Measurements from ENCODE around the gene PIN4.
"Not testable (repeated sequence)": the region's sequence is repeated elsewhere in the genome, so short reads cannot be mapped to it uniquely, and the experiment has no call there.

PIN4 gene

DNA sequence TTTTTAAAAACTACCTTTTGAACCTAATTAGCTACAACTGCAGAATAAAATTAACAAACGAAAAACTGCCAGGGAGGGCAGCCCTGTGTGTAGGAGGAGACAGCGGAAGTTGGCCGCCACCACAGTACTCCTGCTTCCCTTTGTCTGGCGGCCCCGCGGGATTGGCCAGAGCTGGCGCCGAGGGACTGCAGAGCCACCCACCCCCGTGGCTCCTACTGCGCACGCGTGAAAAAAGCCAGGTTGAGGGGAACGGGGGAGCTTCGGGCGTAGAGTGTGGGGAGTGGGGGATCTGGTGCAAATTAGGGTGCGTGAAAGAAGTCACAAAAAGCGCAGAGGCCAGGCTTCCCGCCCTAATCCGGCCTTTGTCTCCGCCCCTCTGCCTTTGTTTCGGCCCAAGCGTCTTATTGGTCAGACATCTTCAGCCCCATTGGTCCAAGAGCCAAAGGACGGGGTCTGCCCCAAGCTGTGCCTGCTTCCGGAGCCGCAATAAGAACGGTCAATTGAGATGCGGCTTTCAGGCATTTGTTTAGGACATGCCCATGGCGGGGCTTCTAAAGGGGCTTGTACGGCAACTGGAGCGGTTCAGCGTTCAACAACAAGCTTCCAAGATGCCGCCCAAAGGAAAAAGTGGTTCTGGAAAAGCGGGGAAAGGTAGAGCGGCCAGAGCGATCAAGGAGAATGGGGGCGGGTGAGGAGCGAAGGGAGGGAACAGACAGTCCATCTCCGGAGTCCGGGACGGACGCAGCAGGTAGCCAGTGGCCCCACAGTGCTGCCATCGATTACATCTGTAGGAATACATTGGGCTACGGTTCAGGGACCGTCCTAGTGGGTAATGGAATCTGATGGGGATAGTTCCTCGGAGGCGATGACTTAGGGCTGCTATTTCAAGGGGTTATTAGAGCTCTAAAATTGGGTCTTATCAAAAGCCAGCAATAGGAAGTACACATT lies at the start of gene PIN4:
Gene PIN4, plus strand, starts transcription at position 580 of the 948 bp plus-strand sequence. Its CDS starts 29 bp downstream, at position 609.
- peak; percentile 94 for DNase-seq (ENCODE audit: low read depth in 2 of 2)

DNA sequence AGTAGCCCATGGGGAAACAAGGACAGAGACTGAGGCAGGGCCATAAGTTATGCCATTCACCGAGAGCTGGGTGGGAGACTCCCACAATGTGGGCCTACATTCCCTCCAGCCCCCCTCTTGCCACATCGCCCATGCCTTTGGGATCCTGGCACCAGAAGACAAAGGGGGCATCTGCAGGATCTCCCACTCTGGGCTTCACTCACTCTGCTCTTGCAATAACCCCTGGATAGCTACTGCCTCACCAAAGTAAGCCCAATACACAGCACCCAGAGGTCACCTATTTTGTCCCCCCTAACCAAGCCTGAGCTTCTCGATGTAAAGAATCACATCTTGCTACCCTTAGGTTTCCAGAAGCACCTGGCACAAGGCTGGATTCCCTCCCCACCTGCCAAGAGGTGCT lies 49.1 kb upstream of the PIN4 start:
- DNase-seq (ENCODE audit: low read depth in 2 of 2), result no peak

DNA sequence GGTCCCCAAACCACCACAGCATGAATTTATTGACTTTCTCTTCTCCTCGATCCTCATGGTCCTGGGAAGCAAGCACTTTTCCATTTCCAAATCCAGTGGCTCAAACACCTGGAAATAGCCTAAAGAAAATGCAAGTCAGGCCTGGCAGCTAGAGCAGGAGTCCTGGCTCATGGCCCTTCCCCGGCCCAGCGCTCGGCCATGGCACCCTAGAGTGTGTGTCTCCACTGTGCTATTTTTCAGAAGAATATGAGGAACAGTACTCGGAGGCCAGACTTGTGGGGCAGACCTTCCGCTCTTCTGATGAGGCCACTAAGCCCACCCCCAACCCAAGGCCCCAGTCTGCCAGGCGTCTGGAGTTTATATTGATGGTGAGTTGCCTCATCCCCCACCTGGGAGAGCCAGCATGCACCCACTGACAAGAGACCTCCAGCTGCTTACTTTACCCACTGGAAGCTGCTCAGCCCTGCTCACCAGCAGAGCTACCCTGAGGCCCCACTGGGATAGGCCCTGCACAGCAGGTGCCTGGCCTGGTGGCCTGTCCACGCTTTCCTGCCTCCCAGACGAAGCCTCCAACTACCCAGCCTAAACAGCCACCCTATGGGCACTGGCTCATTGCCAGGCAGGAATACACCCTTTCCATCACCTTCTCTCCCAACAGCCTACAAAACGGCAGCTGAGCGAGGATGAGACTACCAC lies 47.6 kb upstream of the PIN4 start:
- no peak for DNase-seq (ENCODE audit: low read depth in 2 of 2)

DNA sequence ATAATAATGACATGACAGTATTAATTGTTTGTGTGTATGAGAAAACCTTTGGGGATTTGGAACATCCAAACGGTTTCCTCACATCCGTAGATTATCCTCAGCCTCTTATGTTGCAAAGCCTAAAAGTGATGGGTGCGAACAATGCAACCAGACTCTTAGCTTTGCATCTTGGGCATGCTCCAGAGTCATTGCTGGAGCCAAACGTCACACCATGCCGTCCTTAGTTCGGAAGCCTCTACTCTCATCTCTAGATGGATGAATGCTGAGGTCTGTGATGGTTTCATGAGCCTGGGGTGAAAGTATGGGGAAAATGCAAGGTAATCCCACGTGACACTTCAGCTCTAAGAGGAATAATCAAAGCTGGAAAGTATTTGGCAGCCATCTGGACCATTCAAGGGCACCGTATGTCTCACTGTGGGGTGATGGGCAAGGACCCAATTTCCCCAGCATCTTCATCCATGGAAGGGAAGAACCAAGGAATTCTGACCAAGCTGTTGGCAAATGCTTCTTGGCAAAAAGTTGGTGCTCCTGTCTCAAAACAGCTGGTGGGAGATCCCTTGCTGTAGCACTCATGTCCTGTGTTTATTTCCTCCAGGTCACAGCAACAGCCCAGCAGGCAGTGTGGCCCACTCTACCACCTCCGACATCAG lies 43.6 kb upstream of the PIN4 start:
- DNase-seq (ENCODE audit: low read depth in 2 of 2), result no peak

DNA sequence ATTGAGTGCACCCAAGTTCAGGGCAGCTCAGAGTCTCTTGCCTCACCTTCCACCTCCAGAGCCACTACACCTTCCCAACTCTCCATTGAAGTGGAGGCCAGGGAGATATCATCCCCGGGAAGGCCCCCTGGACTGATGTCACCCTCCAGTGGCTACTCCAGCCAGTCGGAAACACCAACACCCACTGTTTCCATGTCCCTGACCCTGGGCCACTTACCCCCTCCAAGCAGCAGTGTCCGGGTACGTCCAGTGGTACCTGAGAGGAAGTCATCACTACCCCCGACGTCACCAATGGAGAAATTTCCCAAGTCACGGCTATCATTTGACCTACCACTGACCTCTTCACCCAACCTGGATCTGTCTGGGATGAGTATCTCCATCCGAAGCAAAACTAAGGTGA lies 42.0 kb upstream of the PIN4 start:
- no peak for DNase-seq (ENCODE audit: low read depth in 2 of 2)

DNA sequence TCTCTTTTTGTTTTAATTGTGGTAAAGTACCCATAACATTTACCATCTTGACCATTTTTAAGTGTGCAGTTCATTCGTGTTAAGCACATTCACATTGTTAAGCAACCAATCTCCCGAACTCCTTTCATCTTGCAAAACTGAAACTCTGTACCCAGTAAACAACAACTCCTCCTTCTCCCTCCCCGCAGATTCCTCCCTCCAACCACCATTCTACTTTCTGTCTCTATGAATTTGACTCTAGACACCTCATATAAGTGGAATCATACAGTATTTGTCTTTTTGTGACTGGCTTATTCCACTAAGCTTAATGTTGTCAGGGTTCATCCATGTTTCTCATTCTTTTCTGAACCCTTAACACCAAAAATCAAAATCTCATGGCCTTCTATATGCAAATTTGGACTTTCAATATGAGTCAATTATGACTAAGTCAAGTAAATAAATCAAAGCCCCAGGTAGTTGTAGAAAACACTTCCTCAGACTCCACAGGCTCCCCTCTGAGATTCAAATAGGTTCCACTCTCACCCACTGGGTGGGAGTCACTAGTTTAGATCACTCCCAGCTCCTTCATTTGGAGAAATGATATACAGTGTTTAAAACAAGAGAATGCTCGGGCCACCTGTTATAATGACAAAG lies 40.1 kb upstream of the PIN4 start:
- DNase-seq (ENCODE audit: low read depth in 2 of 2), result no peak

DNA sequence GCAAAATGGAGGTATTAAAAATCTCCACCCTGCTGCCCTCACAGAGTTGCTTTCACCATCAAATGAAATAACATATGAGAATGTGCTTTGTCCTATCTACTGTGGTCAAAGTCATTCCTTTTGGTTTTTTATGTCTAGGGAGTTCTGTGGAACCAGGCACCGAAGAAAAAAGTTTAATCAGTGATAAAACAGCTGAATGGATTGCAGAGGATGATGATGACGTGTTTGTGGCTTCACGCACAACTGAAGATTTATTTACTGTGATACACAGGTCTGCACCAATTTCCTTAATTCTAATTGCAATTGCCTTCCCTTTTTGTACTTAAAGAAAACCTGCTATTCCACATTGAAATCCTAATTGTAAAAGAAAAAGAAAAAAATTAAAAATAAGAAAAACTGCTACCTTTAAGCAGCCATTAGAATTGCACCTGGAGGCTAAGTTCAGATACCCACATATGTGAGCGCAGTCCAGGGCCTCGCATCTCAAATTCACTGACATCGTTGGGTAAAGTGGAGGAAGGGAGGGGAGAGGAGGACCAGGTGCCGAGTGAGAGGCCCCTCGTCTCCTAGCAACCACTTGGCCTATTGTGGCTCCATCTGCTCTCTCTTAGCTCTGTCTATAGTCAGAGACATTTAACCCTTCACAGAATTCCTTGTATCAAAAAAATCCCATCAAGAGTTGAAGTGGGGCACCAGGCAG lies 39.3 kb upstream of the PIN4 start:
- no peak for DNase-seq (ENCODE audit: low read depth in 2 of 2)

DNA sequence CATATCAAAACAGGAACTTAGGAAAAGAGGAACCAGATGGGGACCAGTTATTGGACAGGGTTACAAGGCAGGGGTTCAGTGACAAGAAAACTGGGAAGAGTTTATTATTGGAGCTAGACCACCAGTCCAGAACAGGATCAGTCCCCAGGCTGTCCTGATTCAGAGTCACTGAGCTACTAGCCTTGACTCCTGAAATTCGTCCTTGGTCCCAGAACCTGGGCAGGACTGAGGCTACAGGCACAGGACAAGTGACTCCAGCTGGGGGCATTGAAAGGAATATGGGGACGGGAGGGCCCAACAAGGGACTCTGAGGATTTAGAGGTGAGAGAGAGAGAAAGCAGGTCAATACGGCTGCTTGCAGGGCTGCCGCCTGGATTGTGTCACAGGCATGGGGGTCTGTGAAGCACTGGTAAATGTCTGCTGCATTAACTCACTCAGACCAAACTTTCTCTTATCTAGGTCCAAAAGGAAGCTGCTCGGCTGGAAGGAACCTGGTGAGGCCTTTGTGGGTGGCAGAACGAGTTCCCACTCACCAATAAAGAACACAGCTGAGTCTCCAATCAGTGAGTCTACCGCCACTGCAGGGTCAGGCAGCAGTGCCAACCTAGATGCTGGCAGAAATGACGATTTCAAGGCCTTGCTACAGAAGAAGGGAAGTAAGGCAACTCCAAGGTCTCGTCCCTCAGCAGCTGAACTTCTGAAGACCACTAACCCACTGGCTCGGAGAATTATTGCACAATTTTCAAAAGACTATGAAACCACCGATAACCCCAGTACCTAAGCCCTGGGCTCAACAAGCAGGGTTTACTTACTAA lies 38.6 kb upstream of the PIN4 start:
- DNase-seq (ENCODE audit: low read depth in 2 of 2), result no peak

DNA sequence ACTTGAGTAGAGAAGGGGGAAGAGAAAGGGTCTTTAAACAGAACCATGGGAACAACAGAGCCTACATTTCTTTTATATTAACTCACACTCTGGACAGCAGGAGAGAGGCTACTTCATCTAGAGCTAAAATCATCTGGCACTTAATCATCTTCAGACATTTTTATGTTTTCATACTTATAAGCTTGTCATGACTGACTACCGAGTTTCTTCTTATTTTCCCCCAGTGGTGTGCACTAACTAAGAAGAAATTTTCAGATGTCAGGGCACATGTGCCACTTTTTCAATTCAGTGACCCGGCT lies 38.0 kb upstream of the PIN4 start:
- DNase-seq (ENCODE audit: low read depth in 2 of 2), result no peak

DNA sequence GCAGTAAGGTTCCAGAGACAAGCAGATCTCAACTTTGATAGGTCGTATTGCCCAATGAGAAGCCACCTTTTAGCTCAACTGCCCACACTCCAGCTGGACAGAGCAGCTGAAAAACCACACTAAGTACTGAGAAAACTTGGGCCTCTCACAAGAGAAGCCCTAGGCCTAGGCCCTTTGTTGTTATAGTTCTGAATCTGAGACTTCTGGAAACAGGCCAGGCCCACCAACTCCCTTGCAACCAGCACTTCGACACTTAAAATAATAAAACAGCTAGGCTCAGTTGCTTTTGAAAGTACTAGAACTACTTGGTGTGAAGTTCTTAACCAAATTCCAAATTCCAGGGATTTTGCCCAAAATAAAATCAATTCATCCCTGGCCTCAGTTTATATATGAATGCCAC lies 36.4 kb upstream of the PIN4 start:
- DNase-seq (ENCODE audit: low read depth in 2 of 2), result no peak

DNA sequence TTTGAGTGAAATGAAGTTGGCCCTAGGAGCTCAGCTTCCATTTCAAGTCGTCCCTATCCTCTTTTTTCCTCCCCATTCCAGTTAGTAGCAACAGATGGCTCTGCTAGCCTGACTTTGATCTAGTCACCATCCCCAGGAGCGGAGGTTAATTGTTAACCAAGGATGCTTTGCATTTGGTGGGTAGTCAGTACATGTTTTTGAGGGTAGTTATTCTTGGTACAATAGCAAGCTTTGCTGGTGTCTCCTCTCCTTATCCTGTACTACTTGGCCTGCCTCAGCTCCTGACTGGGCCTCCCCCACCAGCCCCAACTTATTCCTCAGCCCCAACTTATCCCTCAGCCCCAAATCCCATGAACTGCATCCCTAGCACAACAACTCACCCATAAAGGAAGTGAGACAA lies 35.0 kb upstream of the PIN4 start:
- no peak for DNase-seq (ENCODE audit: low read depth in 2 of 2)

DNA sequence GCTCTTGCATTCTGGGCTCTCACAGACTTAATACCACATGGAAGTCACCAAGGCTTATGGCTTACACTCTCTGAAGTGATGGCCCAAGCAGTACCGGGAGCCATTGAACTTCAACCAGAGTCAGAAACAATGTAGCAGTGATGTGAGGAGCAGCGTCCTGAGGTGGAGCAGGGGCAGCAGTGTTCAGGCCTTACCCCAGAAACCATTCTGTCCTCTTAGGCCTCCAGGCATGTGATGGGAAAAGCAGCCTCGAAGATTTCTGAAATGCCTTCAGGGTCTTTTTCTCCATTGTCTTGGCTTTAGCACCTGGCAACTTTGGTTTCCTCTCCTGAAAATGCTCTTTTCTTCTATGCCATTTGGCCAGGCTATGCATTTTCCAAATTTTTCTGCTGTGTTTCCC lies 22.8 kb upstream of the PIN4 start:
- no peak for DNase-seq (ENCODE audit: low read depth in 2 of 2)

DNA sequence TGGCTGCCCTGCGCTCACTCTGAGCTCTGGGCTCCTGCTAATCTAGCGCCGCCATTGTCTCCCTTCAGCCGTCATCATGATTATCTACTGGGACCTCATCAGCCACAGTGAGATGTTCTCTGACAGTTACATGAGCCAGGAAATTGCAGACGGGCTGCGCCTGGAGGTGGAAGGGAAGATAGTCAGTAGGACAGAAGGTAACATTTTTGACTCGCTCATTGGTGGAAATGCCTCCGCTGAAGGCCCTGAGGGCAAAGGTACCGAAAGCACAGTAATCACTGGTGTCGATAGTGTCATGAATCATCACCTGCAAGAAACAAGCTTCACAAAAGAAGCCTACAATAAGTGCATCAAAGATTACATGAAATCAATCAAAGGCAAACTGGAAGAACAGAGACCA lies 21.8 kb upstream of the PIN4 start:
- DNase-seq (ENCODE audit: low read depth in 2 of 2), result no peak

DNA sequence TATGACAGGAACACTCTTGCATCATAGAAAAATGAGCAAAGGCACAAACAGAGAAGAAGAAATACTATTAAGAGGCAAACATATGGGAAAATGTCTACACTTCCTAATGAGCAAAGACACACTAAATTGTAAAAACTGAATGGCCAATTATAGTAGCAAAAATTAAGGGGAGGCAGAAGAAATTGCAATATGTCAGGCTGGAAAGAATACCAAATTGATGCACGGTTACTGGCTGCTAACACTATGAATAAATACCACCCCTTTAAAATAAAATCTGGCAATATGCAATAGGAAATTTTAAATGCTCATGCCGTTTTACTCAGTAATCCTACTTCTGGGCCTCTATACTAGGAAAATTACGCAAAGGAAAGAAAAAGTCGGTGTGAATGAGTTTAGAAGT lies 16.0 kb upstream of the PIN4 start:
- no peak for DNase-seq (ENCODE audit: low read depth in 2 of 2)

DNA sequence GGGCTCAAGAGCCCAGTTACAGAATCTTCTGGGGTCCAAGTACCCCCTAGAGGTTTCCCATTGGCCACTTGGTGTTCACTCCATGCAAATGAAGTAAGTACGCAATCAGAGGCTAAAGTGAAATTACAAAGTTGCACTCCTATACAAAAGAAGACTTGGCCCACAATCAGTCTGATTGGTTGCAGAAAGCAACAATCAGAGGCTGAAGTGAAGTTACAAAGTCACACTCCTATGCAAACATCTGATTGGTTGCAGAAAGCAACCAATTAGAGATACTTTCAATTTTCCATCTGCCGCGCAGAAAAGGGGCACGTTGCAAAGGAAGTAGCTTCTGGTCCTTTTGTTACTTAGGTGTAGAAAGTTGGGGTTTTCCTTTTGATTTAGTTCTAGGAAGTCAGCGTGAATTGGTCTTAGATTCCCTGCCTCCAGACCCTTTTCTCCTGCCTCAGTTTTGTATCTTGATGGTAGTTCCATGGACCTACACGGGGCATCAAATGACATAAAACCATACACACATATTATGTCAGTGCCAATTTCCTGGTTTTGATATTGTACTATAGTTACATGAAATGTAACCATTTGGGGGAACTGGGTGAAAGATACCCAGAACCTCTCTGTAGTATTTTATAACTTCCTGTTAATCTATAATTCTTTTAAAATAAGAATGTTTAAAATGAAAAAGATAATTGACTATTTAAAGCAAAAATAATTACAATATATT lies 12.4 kb upstream of the PIN4 start:
- DNase-seq (ENCODE audit: low read depth in 2 of 2), result no peak

DNA sequence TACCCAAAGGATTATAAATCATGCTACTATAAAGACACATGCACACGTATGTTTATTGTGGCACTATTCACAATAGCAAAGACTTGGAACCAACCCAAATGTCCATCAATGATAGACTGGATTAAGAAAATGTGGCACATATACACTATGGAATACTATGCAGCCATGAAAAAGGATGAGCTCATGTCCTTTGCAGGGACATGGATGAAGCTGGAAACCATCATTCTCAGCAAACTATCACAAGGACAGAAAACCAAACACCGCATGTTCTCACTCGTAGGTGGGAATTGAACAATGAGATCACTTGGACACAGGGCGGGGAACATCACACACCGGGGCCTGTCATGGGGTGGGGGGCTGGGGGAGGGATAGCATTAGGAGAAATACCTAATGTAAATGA lies 5.3 kb upstream of the PIN4 start:
- not testable (repeated sequence) for DNase-seq (ENCODE audit: low read depth in 2 of 2)

DNA sequence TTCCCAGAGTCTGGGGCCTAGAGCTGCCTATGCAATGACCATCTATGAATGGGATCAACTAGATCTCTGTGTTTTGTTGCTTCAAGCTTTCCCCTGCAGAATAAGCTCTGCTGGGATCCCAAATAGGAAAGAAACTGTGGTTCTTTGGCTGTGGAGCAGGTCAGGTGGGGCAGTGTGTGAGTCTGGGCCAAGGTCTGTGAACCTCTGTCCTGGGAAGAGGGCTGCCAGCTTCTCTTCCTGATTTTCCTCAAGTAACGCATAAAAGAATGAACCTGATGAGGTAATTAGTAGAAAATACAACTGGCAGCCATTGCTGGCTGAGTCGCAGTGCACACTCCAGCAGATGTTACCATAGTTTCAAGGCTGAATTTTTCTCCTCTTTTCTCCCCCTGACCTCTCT lies 4.6 kb upstream of the PIN4 start:
- no peak for DNase-seq (ENCODE audit: low read depth in 2 of 2)

DNA sequence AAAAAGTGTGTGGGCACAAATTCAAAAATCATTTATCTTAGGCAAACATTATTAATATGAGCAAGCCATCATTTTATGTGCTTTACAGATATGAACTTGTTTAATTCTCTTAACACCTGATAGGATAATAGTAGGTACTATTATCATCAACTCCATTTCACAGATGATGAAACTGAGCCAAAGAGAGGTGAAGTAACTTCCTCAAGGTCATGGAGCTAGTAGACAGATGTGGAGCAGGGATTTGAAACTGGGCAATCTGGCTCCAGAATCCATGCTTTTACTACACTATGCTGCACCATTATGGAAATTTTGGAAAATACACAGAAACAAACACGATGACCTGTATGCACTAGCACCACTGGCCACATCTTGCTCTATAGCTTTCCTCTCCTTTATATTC lies 1.0 kb upstream of the PIN4 start:
- no peak for DNase-seq (ENCODE audit: low read depth in 2 of 2)

DNA sequence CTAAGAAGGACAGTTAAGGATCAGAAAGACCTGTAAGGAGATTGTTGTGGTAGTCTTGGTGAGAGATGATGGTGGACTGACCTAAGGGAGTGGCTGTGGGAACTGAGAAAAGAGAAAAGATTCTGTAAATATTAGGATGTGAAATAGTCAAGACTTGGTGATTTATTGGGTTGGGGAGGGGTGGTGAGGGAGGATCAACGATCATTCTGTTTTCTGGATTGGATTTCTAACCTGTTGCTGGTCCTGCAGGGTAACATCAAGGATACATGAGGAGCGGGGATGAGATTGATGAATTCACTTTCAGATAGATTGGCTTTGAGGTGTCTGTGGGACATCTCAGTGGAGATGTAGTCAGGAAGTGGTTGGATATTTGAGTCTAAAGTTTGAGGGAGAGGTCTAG lies 1.4 kb downstream of the PIN4 start:
- no peak for DNase-seq (ENCODE audit: low read depth in 2 of 2)

DNA sequence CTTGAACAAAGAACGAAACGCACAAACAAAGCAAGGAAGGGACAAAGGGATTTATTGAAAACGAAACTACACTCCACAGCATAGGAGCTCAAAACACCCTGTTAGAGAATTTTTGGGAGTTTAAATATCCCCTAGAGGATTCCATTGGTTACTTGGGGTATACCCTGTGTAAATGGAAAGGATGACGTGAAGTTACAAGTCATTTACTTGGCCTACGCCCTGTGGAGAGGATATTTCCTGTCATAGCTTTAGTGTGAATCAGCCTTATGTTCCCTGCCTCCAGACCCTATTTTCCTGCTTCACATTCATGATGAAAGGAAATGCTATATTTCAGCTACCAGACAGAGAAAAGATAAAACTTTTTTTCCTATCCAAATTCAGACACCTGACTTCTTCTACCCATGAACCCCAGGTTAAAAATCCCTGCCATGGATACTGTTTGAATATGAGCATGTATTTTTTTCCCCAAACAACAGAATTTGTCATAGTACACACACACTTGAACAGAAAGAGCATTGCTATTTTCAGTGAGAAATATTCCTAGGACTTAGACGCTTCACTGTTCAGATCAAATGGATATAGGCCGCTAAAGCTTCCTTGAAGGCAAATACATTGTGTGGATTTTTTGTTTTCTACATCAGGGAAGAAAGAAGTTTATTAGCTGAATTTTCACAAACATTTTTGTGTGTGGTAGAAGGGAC lies 20.4 kb downstream of the PIN4 start:
- DNase-seq (ENCODE audit: low read depth in 2 of 2), result peak; percentile 36 to 38
